Measurements from ENCODE around the gene GCNT1.
"Not testable (repeated sequence)": the region's sequence is repeated elsewhere in the genome, so short reads cannot be mapped to it uniquely, and the experiment has no call there.

The GCNT1 gene

GRCh38 chr9:76458903-76459693 is at the start of gene GCNT1:
Gene GCNT1 (plus strand): TSS chr9:76459182. CDS start chr9:76502382, 43,200 bp downstream.
- peak; percentile 95 to 97 for DNase-seq

- DNase-seq, result no peak
Measured at GRCh38 chr9:76412638-76413037, 46.3 kb upstream of the GCNT1 start.

GRCh38 chr9:76413658-76414057 is 45.3 kb upstream of the GCNT1 start:
- no peak for DNase-seq

- no peak for DNase-seq
Measured at GRCh38 chr9:76414661-76415060, 44.3 kb upstream of the GCNT1 start.

- no peak for DNase-seq
Measured at GRCh38 chr9:76415154-76415553, 43.8 kb upstream of the GCNT1 start.

GRCh38 chr9:76415731-76416130 is 43.3 kb upstream of the GCNT1 start:
- DNase-seq, result no peak

GRCh38 chr9:76417394-76417793 is 41.6 kb upstream of the GCNT1 start:
- no peak for DNase-seq

- no peak for DNase-seq
Measured at GRCh38 chr9:76419782-76420380, 39.1 kb upstream of the GCNT1 start.

GRCh38 chr9:76423216-76424177 is 35.5 kb upstream of the GCNT1 start:
- no peak for DNase-seq

GRCh38 chr9:76424491-76424890 is 34.5 kb upstream of the GCNT1 start:
- DNase-seq, result no peak

GRCh38 chr9:76425677-76426453 is 33.1 kb upstream of the GCNT1 start:
- no peak for DNase-seq

- DNase-seq, result no peak
Measured at GRCh38 chr9:76426807-76427419, 32.1 kb upstream of the GCNT1 start.

GRCh38 chr9:76431601-76432000 is 27.4 kb upstream of the GCNT1 start:
- no peak for DNase-seq

- DNase-seq, result no peak
Measured at GRCh38 chr9:76433406-76433805, 25.6 kb upstream of the GCNT1 start.

- DNase-seq, result no peak
Measured at GRCh38 chr9:76433836-76434235, 25.1 kb upstream of the GCNT1 start.

GRCh38 chr9:76434897-76435296 is 24.1 kb upstream of the GCNT1 start:
- DNase-seq, result not testable (repeated sequence)

GRCh38 chr9:76437017-76437699 is 21.8 kb upstream of the GCNT1 start:
- not testable (repeated sequence) for DNase-seq

- DNase-seq, result peak; percentile 51 to 52
Measured at GRCh38 chr9:76438841-76439588, 20.0 kb upstream of the GCNT1 start.

- peak; percentile 67 to 71 for DNase-seq
Measured at GRCh38 chr9:76441551-76442322, 17.2 kb upstream of the GCNT1 start.

- no peak for DNase-seq
Measured at GRCh38 chr9:76443887-76444286, 15.1 kb upstream of the GCNT1 start.
